HG03439 (cell line): Measurements from ENCODE around the gene DAZAP1.
A peak's percentile ranks its signal among the peaks of the same experiment; 100 is the strongest.

ENCODE experiments used
- ATAC-seq: cut with Tn5 transposase; IDR thresholded peaks from one replicate; pipeline ENCODE4 v1.9.1; 2021; ENCODE audit warnings: mild to moderate bottlenecking, moderate library complexity; ENCODE audit not compliant: unreplicated experiment

The DAZAP1 gene

GRCh38 chr19:1393841-1394240 is 13.5 kb upstream of the DAZAP1 start:
- no peak for ATAC-seq

GRCh38 chr19:1394252-1395193 is 12.9 kb upstream of the DAZAP1 start:
- ATAC-seq = no peak

DNA sequence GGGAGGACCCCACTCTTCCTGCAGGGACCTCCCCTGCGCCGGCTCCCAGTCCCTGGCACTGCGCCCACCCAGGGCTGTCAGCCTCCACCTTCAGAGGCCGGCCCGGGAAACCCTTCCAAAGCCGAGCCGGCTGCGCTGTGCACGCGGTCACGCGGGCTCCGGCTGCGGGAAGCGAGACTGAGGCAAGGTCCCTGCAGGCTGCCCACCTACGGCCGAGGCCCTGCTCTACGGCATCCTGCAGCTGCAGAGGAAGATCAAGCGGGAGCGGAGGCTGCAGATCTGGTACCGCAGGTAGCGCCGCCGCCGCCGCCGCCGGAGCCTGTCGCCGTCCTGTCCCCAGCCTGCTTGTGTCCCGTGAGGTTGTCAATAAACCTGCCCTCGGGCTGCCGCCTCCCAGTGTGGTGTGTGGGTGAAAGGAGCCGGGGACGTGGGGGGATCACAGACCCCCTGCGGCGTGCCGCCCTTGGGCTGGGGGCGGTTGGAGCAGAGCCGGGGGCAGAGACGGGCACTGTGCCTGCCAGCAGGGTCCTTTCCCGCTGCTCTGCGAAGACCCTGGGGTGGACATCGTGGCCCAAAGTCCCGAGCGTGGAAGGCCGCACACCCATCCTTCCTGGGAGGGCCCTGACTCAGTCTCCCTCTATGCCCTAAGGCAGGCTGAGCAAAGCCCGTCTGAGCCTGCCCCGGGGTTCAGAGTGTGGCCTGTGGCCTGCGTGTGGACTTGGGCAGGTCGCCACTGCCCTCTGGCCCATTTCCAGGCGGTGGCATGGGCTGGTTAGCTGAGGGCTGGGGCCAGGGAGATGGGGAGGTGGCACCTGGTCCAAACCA is 12.0 kb upstream of the DAZAP1 start:
- ATAC-seq = no peak

GRCh38 chr19:1396019-1396767 is 11.2 kb upstream of the DAZAP1 start:
- ATAC-seq = no peak

DNA sequence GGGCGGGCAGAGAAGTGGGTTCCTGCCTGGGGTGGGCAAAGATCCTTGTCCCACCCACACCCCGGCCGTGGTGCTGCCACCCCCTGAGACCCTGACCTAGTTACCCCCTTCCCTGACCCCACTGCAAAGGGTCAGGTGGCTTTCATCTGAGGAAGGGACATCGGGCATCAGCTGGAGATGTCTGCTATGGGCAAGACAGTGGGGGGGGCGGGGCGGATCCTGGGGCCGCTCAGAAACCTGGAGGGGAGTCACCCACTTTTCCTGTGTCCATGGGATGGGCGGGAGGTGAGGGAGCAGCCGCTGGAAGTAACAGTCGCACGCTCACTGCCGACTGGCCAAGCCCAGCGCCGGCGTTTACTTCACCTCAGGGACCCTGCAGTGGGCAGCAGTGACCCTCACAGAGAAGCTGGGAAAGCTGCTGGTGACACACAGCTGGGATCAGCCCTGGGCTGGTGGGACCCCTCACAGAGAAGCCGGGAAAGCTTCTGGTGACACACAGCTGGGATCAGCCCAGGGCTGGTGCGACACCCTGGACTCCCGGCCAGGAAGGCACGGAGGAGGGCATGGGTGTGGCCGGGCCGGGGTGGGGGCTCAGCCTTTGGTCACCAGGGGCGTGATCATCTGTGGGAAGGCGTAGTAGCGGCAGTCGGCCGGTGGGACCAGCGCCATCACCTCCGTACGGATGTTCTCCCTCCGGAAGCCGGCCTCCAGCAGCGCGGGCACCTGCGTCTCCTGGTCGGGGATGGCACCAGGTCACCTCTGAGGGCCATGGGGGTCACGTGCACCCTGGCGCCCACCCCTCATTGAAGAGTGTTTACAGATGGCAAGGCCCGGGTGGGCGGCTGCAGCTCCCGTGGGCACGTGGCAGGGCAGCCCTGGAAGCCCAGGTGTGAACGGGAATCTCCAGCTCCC is 10.4 kb upstream of the DAZAP1 start:
- no peak for ATAC-seq

DNA sequence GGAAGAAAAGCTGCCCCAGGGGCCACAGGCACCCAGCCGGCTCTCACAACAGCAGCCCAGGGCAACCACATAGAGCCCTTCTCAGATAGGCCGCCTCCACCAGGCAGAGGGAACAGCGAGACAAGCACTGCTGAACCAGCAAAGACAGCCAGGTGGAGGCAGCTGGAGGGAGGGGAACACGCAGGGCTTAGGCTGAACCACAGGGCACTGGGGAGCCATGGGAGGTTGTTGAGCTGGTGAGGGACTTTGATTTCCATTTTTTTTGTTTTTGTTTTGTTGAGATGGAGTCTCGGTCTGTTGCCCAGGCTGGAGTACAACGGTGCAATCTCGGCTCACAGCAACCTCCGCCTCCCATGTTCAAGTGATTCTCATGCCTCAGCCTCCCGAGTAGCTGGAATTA is 9.5 kb upstream of the DAZAP1 start:
- ATAC-seq = no peak

DNA sequence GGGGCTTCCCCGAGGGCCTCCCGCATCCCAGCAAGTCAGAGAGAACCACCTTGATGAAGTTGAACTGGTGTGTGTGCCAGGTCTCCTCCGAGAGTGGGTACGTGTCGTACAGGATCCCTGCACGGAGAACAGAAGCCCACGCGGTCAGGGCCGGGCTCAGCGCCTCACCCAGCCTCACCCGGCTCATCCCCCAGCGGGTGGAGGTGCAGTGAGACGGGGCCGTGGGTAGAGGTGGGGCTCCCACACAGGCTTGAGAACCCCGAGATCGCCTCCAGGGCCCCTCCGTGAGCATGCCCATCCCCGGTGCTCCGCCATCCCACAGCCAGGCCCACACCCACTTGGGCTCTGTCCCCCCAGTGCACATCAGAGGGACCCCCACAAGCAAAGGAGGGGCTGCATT is 8.3 kb upstream of the DAZAP1 start:
- ATAC-seq = no peak

- no peak for ATAC-seq
These were observed 7.6 kb upstream of the DAZAP1 start for GRCh38 chr19:1399745-1400144.

GRCh38 chr19:1400281-1401137 is 6.9 kb upstream of the DAZAP1 start:
- ATAC-seq = no peak

DNA sequence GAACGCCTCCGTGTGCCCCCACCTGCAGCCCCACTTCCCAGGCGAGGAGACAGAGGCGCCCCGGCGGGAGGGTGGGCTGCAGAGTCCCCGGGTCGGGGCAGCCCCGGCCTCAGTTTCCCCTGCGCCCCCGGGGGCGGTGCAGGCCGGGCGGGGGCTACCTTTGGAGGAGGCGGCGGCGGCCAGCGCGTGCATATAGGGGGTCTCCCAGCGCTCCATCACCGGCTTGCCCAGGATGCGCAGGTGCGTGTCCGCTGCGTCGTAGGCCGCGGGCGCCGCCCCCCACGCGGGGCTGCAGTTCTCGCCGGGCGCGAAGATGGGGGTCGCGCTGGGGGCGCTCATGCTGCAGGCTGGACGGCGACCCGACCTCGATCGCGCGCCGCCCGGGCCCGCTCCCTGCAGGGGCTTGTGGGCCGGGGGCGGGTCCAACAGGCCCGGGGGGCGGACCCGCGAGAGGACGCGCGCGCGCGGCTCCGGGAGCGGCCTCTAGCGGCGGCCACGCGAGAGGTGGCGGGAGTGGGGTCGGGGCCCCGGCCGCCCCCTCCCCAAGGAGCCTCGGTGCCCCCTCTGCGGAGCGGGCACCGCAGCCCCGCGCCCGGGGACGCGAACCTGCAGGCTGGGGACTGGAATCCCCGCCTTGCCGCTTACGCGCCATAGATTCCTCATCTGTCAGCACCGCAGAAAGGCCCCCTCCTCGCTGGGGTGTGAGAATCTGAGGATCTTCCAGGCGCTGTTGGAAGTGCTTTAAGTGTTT is 6.1 kb upstream of the DAZAP1 start, which contains the start of gene GAMT:
GAMT (minus strand) TSS at position 405 of the 751 bp plus-strand sequence; CDS start at position 339, 66 bp downstream.
- no peak for ATAC-seq

- ATAC-seq = no peak
These were observed 5.5 kb upstream of the DAZAP1 start for GRCh38 chr19:1401889-1402217.

- ATAC-seq = no peak
These were observed 4.8 kb upstream of the DAZAP1 start for GRCh38 chr19:1402411-1403070.

DNA sequence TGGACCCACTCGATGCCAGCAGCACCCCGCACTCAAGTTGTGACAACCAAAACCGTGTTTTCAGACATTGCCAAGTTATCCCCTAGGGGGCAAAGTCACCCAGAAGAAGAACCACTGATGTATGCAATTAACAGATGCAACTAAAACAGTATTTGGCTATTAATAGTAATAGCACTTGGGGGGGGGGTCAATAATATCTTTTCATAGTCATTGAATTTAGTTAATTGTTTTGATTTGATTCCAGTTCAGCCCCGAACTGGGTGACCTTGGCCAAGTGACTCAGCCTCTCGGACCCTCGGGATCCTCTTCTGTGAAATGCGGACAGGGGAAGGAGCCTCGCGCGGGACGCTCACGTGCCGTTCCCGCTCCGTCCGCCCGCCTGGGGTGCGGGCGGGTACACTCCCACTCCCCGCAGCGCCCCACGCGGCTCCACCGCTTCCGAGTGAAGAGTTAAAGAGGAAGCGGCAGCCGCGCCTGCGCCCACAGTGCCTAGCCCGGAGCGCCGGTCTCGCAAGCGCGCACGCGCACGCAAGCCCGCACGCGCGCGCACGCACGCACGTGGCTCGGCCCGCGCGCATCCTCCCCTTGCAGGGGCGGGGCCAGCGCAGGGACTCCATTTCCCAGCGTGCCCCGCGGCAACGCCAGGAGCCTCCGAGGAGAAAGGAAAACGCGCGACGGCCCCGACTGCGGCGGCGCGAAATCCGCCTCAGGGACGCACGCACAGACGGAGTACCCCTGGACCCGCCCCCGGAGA is 435 bp upstream of the DAZAP1 start:
- peak; percentile 70 for ATAC-seq

DNA sequence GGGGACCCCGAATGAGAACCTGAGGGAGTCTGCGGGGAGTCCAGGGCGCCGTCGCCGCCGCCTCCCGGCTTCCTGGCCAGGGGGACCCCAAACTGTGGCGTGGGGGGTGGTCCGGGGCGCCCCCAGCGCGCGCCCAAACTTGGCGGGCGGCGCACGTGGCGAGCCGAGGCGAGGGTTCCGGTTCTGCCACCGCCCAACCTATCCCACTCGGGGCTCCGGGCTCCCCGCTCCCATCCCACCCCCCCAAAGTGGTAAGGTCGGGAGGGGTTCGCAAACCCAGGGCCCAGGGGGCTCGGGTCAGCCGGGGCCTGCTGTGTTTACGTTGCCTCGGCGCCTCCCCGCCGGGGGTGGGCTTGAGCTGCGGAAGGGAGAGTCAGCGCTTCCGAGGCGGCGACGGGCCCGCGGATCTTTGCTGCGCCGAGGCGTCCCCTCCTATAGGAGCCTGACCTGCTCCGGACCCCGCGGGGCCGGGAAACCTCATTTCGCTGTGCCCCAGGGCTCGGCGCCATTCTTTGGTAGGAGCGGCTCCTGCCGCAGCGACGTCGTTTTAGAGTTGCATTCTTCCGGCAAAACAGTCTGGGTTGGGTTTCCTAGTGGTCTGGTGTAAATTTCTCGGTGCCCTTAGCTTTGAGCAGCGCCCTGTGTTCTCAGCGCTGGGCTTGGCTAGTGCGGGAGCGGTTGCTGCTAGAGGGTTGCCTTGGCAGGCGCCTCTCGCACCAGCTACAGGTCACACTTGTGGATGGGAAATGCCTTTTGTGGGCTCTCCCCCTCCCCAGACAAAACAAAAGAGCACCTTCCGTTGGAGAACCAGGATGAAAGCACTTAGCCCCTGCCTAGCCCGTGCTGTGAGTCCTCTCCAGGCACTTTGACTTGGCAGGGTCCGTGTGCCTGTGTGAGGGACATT is 1.2 kb downstream of the DAZAP1 start:
- no peak for ATAC-seq

DNA sequence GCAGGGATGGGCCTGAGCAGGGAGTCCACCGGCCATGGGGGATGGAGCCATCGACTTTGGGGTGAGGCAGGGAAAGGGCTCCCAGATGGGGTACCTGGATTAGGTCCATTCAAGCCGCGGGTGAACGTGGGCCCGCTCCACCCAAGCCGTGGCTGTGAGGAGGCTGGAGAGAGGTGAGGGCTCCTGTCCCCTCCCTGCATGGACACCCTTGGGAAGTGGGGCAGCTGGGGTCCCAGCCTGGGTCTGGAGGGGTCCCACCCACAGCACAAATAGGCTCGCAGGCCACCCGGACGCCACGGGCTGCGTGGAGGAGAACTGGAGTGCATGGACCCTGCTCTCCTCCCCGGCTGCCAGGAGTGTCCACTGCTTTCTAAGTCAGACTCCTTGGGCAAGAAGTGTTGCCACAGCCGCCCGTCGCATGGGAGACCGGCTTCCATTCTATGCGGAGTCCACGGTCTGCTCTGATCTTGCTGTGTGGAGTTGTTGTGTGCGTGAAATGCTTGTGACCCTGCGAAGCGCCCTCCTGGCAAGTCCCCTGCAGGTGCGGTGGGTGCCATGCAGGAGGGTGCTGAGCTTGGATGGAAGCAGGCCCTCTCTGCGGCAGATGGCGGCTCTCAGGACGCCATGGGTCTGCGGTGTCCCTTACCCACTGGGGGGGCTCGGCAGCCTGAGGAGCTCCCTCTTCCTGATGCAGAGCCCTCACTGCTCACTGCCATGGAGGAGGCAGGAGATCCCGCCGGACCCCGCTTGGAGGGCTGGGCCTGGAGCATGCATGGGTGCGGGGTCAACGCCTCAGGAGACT is 2.0 kb downstream of the DAZAP1 start:
- ATAC-seq = no peak
